ENCODE data around the gene ARL16.

ARL16 gene

GRCh38 chr17:81683584-81684441, at the start of gene ARL16, which contains the start of gene HGS:
TSS of gene ARL16 (minus strand) at chr17:81683797. CDS start at chr17:81683753, 44 bp downstream.
TSS of gene HGS (plus strand) at chr17:81684011. CDS start at chr17:81684067, 56 bp downstream.
- Histone ChIP-seq H3K36me3 (peaks cover 37 to 70% (median 54%) of the 10 kb centered on the region in 11 experiments), H3K27me3 (no peaks in the 10 kb centered on the region), H3K9ac (peak within 1 kb of the TSS; percentile 94 to 98 (median 97)), H4K20me1 (peaks cover 44 to 90% (median 79%) of the 10 kb centered on the region in 11 experiments; a peak in 21 of 22 replicates), H3K27ac (peak within 1 kb of the TSS; percentile 91 to 98 (median 94)), H3K9me3 (replicated peaks in 1 of 11) (no peaks in the 10 kb centered on the region), H3K4me3 (peak within 1 kb of the TSS; percentile 92 to 100 (median 98)), H3K4me2 (peak within 1 kb of the TSS; percentile 95 to 100 (median 98)), H3K4me1 (peaks cover 33 to 63% (median 50%) of the 10 kb centered on the region in 10 experiments)
- TF ChIP-seq Cebpa-rat (IDR thresholded peaks at IDR 0.05) = no peak

- no peak for TF ChIP-seq Cebpa-rat (IDR thresholded peaks at IDR 0.05)
- 0 out of 22 replicates have a peak, but pooled peaks cover 0 to under 1% (median 0%) of the 10 kb centered on the region in 11 experiments for H4K20me1 ChIP-seq
- no peaks in the 10 kb centered on the region for H3K9me3 ChIP-seq (replicated peaks in 1 of 11)
- no peak overlapping the region for H3K9ac ChIP-seq
- H3K4me1 ChIP-seq = peaks cover 40 to 48% (median 43%) of the 10 kb centered on the region in 10 experiments
- no peak overlapping the region for H3K27ac ChIP-seq
- peaks cover 0 to 13% (median 0%) of the 10 kb centered on the region in 11 experiments; a peak in 4 of 22 replicates for H3K27me3 ChIP-seq
- H3K4me3 ChIP-seq = no peak overlapping the region
- H3K4me2 ChIP-seq = no peak overlapping the region
- no peaks in the 10 kb centered on the region for H3K36me3 ChIP-seq
These were observed 43.9 kb upstream of the ARL16 start for GRCh38 chr17:81727324-81728031.

GRCh38 chr17:81726004-81726403, 42.4 kb upstream of the ARL16 start:
- Histone ChIP-seq H3K4me2 (no peak overlapping the region), H3K36me3 (no peaks in the 10 kb centered on the region), H4K20me1 (peaks cover 0 to 5% (median 0%) of the 10 kb centered on the region in 11 experiments; a peak in 4 of 22 replicates), H3K27ac (no peak overlapping the region), H3K9ac (no peak overlapping the region), H3K27me3 (peaks cover 0 to 13% (median 0%) of the 10 kb centered on the region in 11 experiments; a peak in 4 of 22 replicates), H3K9me3 (replicated peaks in 1 of 11) (no peaks in the 10 kb centered on the region), H3K4me1 (peaks cover 39 to 48% (median 43%) of the 10 kb centered on the region in 10 experiments), H3K4me3 (no peak overlapping the region)
- no peak for TF ChIP-seq Cebpa-rat (IDR thresholded peaks at IDR 0.05)

GRCh38 chr17:81725439-81725838, 41.8 kb upstream of the ARL16 start:
- Histone ChIP-seq H3K4me1 (peaks cover 39 to 48% (median 43%) of the 10 kb centered on the region in 10 experiments), H3K9me3 (replicated peaks in 1 of 11) (no peaks in the 10 kb centered on the region), H3K27ac (no peak overlapping the region), H3K36me3 (no peaks in the 10 kb centered on the region), H3K4me2 (no peak overlapping the region), H3K4me3 (no peak overlapping the region), H3K9ac (no peak overlapping the region), H4K20me1 (peaks cover 0 to 10% (median 0%) of the 10 kb centered on the region in 11 experiments; a peak in 6 of 22 replicates), H3K27me3 (peaks cover 0 to 13% (median 0%) of the 10 kb centered on the region in 11 experiments; a peak in 4 of 22 replicates)
- TF ChIP-seq Cebpa-rat (IDR thresholded peaks at IDR 0.05) = no peak

- Histone ChIP-seq H3K4me2 (peak overlapping the region; percentile 35 to 90 (median 83)), H3K27ac (no peak overlapping the region)
These were observed 40.1 kb upstream of the ARL16 start for GRCh38 chr17:81723651-81724209.

GRCh38 chr17:81722184-81723120, 38.9 kb upstream of the ARL16 start:
- Histone ChIP-seq H3K27ac (peak overlapping the region in 3 of 11 experiments; percentile 4 to 49 (median 24); a peak in 4 of 22 replicates), H3K9me3 (replicated peaks in 1 of 11) (no peaks in the 10 kb centered on the region), H3K36me3 (peaks cover 0 to 25% (median 20%) of the 10 kb centered on the region in 11 experiments; a peak in 14 of 22 replicates), H3K9ac (peak overlapping the region in 1 of 11 experiments; percentile 13; a peak in 2 of 22 replicates), H3K27me3 (peaks cover 0 to 13% (median 0%) of the 10 kb centered on the region in 11 experiments; a peak in 4 of 22 replicates), H3K4me1 (peaks cover 41 to 51% (median 48%) of the 10 kb centered on the region in 10 experiments), H4K20me1 (peaks cover 0 to 25% (median 3%) of the 10 kb centered on the region in 11 experiments; a peak in 7 of 22 replicates), H3K4me2 (peak overlapping the region; percentile 35 to 90 (median 83)), H3K4me3 (no peak overlapping the region)
- TF ChIP-seq Cebpa-rat (IDR thresholded peaks at IDR 0.05) = 0 out of 22 replicates have a peak, but pooled peaks of 1 of the 11 experiments have one; percentile 21

More at GRCh38 chr17:81723651-81724209, 40.1 kb upstream of the ARL16 start:
- H3K9me3 ChIP-seq (replicated peaks in 1 of 11) = no peaks in the 10 kb centered on the region
- H3K4me3 ChIP-seq = no peak overlapping the region
- H3K36me3 ChIP-seq = peaks cover 0 to 14% (median 8%) of the 10 kb centered on the region in 11 experiments; a peak in 8 of 22 replicates
- H3K27me3 ChIP-seq = peaks cover 0 to 13% (median 0%) of the 10 kb centered on the region in 11 experiments; a peak in 4 of 22 replicates
- no peak for TF ChIP-seq Cebpa-rat (IDR thresholded peaks at IDR 0.05)
- peaks cover 0 to 20% (median 3%) of the 10 kb centered on the region in 11 experiments; a peak in 7 of 22 replicates for H4K20me1 ChIP-seq
- H3K9ac ChIP-seq = no peak overlapping the region
- peaks cover 41 to 51% (median 48%) of the 10 kb centered on the region in 10 experiments for H3K4me1 ChIP-seq

- H3K4me2 ChIP-seq = peak overlapping the region; percentile 60 to 90 (median 83)
- no peak for TF ChIP-seq Cebpa-rat (IDR thresholded peaks at IDR 0.05)
- H3K4me1 ChIP-seq = peaks cover 41 to 61% (median 55%) of the 10 kb centered on the region in 10 experiments
- H4K20me1 ChIP-seq = peaks cover 0 to 35% (median 3%) of the 10 kb centered on the region in 11 experiments; a peak in 8 of 22 replicates
- peak overlapping the region in 10 of 11 experiments; percentile 1 to 63 (median 38); a peak in 15 of 22 replicates for H3K9ac ChIP-seq
- no peaks in the 10 kb centered on the region for H3K9me3 ChIP-seq (replicated peaks in 1 of 11)
- no peak overlapping the region; a peak in 2 of 20 replicates for H3K4me3 ChIP-seq
- peak overlapping the region in 3 of 11 experiments; percentile 6 to 38 (median 19); a peak in 3 of 22 replicates for H3K27ac ChIP-seq
- peaks cover 0 to 13% (median 0%) of the 10 kb centered on the region in 11 experiments; a peak in 4 of 22 replicates for H3K27me3 ChIP-seq
- peaks cover 0 to 35% (median 23%) of the 10 kb centered on the region in 11 experiments; a peak in 14 of 22 replicates for H3K36me3 ChIP-seq
These were observed 36.9 kb upstream of the ARL16 start for GRCh38 chr17:81720267-81721071.

Measured in BLaER1 treated with 17β-estradiol and CSF1 and Interleukin-3, amounts not matched to agents 10 nM and 100 nM (cell line).